HPDE6-E6E7 (cell line): ENCODE measurements around the gene TGM6.
"Not testable (repeated sequence)": the region's sequence is repeated elsewhere in the genome, so short reads cannot be mapped to it uniquely, and the experiment has no call there.

Experiments used
- DNase-seq: peaks from one replicate; pipeline ENCODE4 v3.0.0; 2011; ENCODE audit warnings: missing footprints; ENCODE audit errors: extremely low spot score

Gene TGM6

DNA sequence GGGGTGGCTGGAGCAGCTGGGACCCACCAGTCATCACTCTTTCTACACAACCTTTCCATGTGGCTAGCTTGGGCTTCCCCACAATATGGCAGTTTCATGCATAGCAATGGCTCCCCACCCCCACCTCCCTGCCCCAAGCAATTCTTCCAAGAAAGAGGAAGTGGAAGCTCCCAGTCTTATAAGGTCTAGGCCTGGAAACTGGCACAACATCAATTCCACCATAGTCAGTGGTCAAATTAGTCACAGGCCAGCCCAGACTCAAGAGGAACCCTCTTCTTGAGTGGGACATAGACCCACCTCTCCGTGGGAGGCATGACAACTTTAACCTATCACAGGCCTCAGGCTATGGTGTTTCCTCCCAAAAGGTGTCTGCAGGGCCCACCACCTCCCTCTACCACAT is 17.7 kb downstream of the TGM6 start:
- no peak for DNase-seq

DNA sequence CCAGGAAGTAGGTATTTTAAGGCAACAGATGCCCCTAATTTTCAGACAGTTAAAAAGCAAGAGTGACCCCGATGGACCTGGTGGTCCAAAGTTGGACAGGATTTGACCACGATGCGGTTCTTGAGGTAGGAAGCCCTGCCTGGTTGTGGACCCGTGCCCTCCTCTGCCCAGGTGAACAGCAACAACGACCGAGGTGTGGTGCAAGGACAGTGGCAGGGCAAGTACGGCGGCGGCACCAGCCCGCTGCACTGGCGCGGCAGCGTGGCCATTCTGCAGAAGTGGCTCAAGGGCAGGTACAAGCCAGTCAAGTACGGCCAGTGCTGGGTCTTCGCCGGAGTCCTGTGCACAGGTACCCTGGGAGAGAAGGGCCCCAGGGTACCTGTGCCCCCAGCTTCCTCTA is 18.7 kb downstream of the TGM6 start:
- DNase-seq = no peak

DNA sequence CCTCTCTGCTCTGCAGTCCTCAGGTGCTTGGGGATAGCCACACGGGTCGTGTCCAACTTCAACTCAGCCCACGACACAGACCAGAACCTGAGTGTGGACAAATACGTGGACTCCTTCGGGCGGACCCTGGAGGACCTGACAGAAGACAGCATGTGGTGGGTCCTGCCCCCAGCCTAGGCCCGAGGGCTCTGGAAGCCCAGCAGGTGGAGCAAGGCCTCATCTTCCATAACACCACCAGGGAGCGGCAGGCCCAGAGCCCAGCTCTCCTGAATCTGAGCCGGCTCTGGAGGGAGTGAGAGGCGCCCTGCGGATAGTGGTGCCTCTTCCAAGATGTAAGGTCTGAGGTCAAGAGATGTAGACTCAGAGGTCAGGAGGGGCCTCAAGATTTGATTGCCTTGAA is 19.6 kb downstream of the TGM6 start:
- DNase-seq = no peak

- DNase-seq = no peak
These were observed 20.8 kb downstream of the TGM6 start for GRCh38 chr20:2401527-2401926.

DNA sequence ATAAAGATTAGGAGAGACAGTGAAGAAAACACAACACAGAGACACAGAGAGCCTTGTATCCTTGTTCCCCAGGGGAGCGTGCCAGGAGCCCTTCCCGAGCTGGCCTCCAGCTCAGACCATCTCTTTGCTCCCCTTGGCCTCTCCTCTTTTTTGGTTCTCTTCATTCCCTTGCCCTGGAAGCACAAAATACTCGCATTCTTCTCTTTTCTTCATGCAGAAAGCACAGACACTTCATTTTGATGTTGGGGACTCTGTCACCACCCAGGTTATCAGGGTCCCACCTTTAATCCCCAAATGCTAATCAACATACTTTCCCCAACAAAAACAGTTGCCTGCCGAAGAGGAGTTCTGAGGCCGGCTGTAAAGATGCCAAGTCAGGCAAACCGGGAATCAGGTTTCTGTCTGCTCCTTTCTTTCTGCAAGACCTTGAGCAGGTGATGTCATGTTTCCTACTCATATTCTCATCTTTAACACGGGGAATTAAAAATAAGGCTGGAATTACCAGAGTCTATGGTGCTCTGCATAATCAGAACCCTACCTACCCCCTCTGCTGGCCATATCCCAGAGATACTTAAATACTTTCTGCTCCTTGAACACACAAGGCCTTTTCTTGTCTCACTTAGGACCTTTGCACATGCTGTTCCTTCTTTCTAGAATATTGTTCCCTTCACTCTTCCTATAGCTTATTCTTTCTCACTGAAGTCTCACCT is 21.7 kb downstream of the TGM6 start:
- DNase-seq = peak; percentile 72

- no peak for DNase-seq
These were observed 22.8 kb downstream of the TGM6 start for GRCh38 chr20:2403291-2404052.

DNA sequence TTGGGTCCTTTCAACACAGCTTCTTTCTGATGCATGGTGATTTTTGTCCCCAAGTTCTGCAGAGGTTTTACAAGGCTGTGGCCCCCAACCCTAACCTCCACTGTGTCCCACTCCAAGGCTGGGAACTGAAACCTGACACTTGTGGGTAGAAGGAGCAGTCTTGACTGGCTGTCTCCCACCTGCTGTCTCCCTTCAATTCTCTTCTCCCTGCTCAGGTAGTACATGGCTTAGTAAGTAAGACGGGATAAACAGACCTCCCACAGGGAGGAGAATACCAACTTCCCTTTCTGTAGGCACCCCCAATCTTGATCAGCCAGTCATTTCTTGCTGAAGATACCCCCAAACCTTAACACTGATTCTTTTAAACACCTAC is 25.0 kb downstream of the TGM6 start:
- no peak for DNase-seq

DNA sequence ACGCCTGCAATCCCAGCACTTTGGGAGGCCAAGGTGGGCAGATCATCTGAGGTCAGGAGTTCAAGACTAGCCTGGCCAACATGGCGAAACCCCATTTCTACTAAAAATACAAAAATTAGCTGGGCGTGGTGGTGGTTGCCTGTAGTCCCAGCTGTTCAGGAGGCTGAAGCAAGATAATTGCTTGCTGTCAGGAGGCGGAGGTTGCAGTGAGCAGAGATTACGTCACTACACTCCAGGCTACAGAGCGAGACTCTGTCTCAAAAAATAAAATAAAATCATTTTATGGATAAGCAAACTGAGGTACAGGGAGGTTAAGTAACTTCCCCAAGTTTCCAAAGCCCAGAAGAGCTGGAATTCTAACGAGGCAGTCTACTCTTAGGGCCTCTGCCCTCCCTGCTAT is 26.7 kb downstream of the TGM6 start:
- not testable (repeated sequence) for DNase-seq

DNA sequence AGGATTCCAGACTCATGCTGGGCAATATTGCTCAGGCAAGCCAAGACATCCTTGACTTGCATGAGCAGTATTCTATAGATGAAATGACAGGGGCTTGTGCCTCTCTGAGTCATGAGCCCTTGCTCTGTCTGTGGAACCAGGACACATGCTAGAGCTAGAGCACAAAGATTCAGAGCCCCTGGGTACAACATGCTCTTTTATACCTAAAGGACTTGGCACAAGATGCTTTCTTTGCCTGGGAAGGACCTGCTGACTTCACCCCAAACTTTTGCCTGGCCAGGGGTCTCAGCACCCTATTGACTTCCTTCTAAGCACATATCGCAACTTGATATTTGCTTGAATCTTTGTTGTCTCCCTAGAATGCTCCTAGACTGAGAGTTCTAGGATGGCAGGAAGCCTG is 27.4 kb downstream of the TGM6 start:
- DNase-seq = no peak

DNA sequence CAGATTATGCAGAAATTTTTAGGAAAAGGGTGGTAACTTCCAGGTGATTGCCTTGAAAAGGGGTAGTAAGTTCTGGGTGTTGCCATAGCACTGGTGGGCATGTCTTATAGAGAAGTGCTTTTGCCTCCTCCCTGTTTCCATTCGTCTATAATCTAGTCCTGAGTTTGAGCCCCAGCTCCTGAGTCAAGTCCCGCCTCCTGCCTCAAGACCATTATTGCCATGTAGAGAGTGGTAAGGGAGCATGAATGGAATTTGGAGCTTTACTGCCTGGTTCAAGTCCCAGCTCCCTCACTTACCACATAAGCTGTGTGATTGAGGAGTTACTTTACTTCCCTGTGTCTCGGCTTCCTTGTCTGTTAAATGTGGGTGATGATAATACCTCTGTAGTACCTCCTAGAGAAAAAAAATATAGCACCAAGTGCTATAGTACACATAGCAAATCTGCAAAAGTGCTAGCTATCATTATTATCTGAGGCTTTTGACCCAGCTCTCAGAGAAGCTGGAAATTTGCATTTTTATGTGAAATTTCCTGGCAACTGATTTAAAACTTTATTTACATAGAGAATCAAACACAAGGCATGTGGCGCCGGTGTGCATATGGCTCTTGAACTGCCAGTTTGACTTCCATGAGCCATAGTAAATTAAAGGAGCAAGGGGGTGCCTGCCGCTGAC is 36.0 kb downstream of the TGM6 start:
- DNase-seq = no peak

DNA sequence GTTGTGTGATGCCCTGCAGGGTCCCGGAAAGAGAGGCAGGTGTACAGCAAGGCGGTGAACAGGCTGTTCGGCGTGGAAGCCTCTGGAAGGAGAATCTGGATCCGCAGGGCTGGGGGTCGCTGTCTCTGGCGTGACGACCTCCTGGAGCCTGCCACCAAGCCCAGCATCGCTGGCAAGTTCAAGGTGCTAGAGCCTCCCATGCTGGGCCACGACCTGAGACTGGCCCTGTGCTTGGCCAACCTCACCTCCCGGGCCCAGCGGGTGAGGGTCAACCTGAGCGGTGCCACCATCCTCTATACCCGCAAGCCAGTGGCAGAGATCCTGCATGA is 36.5 kb downstream of the TGM6 start:
- DNase-seq = no peak

- DNase-seq = no peak
These were observed 37.7 kb downstream of the TGM6 start for GRCh38 chr20:2418388-2418787.

DNA sequence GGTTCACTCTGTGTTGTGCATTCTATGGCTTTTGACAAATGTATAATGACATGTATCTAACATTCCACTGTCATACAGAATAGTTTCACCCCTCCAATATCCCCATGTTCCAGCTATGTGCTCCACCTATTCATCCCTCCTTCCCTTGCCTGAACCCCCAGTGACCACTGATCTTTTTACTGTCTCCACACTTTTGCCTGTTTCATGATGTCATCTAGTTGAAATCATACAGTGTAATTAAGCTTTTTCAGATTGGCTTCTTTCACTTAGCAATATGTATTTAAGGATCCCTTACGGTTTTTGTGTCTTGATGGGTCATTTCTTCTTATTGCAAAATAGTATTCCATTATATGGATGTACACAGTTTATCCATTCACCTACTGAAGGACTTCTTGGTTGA is 39.8 kb downstream of the TGM6 start:
- DNase-seq = no peak

GRCh38 chr20:2421247-2421646 is 40.5 kb downstream of the TGM6 start:
- no peak for DNase-seq

DNA sequence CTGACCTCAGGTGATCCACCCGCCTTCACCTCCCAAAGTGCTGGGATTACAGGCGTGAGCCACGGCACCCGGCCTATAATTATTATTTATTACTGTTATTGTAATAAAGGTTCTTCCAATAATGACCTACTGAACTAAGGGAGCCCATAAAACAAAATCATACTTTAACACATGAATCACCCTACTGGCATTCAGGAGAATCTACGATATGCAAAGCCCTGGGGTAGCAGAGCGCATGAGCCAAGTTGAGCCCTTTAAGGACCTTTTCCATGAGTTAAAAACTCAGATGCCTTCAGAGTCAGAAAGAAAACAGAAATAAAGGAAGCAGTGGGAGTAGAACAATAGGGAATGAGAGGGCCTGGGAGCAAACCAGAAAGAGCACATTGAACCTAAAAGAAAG is 48.4 kb downstream of the TGM6 start:
- DNase-seq = no peak

- no peak for DNase-seq
These were observed 49.8 kb downstream of the TGM6 start for GRCh38 chr20:2430538-2430937.

DNA sequence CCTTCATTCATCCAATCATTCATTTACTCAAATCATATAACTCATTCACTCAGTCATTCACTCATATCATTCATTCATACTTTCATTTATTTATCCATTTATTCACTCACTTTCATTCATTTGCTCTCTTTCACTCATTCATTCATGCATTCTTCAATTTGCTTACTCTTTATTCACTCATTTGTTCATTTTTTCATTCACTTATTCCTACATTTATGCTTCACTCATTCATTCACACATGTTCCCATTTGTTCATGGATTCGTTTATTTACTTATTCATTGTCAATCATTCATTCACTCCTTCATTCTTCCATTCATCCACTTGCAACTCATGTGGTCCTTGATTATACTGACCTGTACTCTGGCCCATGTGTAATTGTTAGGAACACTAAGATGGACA is 50.5 kb downstream of the TGM6 start:
- DNase-seq = no peak

DNA sequence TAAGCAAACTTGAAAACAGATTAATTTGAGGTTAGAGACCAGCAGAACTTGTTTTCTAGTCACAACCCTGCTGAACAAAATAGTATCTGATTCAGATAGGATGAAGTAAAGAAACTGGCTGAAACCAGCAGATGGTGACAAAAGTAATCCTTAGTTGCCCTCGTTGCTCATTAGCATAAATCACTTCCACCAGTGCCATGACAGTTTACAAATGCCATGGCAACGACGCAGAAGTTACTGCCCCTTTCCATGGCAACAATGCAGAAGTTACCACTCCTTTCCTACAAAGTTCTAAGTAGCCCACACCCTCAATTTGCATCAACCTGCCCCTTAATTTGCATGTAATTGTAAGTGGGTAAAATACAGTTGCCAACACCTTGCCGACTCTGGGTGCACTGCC is 66.1 kb downstream of the TGM6 start:
- DNase-seq = no peak

DNA sequence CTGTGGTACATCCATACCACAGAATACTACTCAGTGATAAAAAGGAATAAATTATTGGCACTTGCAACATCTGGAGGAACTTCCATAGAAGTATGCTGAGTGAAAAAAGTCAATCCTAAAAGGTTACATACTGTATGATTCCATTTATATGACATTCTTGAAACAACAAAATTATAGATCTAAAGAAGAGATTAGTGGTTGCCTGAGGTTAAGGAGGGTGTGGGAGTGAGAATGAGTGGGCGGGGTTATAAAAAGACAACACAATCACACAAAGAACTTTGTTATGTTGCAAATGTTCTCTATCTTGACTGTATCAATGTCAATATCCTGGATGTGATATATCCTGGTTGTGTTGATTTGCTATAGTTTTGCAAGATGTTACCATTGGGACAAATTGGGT is 68.7 kb downstream of the TGM6 start:
- DNase-seq = no peak

- no peak for DNase-seq
These were observed 70.7 kb downstream of the TGM6 start for GRCh38 chr20:2451422-2451821.

- peak; percentile 66 for DNase-seq
These were observed 71.4 kb downstream of the TGM6 start for GRCh38 chr20:2451939-2452732.

- no peak for DNase-seq
These were observed 73.1 kb downstream of the TGM6 start for GRCh38 chr20:2453792-2454191.
